ENCODE results near the gene TNIK. TPM values are rescaled to one million over a fixed set of nuclear protein-coding genes. Genes with fewer than 3 reads are reported as not detected.

The TNIK gene
- polyA plus RNA-seq, 1 of the 3 experiments (the other 2 are of a cell fraction), result 19.4 TPM

DNA sequence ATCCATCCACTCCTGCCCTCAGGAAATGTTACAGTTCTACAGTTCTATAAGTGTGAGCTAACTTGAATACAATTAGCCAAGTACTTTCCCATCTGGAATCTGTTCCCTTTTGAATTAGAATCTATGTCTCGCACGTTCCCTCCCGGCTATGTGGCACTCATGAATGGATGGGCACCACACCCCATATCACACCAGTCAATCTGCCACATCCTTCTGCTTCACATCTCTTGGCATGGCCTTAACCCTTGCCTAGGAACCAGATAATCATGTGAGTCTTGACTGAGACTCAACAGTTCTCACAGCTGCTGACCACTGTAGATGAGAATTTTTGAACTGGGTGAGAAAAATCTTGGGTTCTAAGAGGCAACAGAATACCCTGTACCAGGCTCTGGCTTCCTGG, 180.2 kb downstream of the TNIK start:
- no peak for DNase-seq
- WGBS (ENCODE audit: low lambda C conversion rate), result 94% methylated on average over 3 of the region's 3 CpGs
- Histone ChIP-seq H3K9ac (no peak overlapping the region), H3F3A (replicated peaks; ENCODE audit: insufficient read depth) (peaks cover 36% of the 10 kb centered on the region), H3K9me3 (no peaks in the 10 kb centered on the region), H3K4me3 (ENCODE audit: low read depth in 2 of 2, low read length in 1 of 2) (no peak overlapping the region), H3K4me2 (no peak overlapping the region), H3K27me3 (ENCODE audit: insufficient read depth) (no peaks in the 10 kb centered on the region), H3K9me2 (no peaks in the 10 kb centered on the region), H3K27ac (ENCODE audit: low read depth in 2 of 2, low read length in 1 of 2) (no peak overlapping the region), H3K36me3 (replicated peaks in 1 of 2; ENCODE audit: control insufficient read depth in 1 of 2, insufficient read depth in 2 of 2, low read length in 1 of 2) (peaks cover 0 to 2% of the 10 kb centered on the region in 2 experiments), H3K79me2 (ENCODE audit: insufficient read depth) (peaks cover 41% of the 10 kb centered on the region), H4K20me1 (ENCODE audit: insufficient read depth) (no peaks in the 10 kb centered on the region; the same call in 1 of the 2 replicates), H2AFZ (ENCODE audit: low read depth) (no peak overlapping the region), H3K4me1 (ENCODE audit: control insufficient read depth in 1 of 2, insufficient read depth in 2 of 2, low read depth in 1 of 2, low read length in 1 of 2) (peaks cover 3 to 28% of the 10 kb centered on the region in 2 experiments)
- ChIA-PET CTCF (no interaction called here), POLR2A (no interaction called here)
- TF ChIP-seq MEF2A (IDR thresholded peaks at IDR 0.05; ENCODE audit: borderline replicate concordance, low read depth) (no peak), SIN3A (IDR thresholded peaks at IDR 0.05; ENCODE audit: borderline replicate concordance, low read depth, low read length) (no peak), POLR2AphosphoS5 (IDR thresholded peaks at IDR 0.05; ENCODE audit: low read depth, low read length) (no peak)
- TF ChIP-seq, protein P1, sequence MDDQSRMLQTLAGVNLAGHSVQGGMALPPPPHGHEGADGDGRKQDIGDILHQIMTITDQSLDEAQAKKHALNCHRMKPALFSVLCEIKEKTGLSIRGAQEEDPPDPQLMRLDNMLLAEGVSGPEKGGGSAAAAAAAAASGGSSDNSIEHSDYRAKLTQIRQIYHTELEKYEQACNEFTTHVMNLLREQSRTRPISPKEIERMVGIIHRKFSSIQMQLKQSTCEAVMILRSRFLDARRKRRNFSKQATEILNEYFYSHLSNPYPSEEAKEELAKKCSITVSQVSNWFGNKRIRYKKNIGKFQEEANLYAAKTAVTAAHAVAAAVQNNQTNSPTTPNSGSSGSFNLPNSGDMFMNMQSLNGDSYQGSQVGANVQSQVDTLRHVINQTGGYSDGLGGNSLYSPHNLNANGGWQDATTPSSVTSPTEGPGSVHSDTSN (IDR thresholded peaks at IDR 0.05), result no peak
- TF ChIP-seq, protein P2, sequence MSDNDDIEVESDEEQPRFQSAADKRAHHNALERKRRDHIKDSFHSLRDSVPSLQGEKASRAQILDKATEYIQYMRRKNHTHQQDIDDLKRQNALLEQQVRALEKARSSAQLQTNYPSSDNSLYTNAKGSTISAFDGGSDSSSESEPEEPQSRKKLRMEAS (IDR thresholded peaks at IDR 0.05; ENCODE audit: low read depth), result no peak

DNA sequence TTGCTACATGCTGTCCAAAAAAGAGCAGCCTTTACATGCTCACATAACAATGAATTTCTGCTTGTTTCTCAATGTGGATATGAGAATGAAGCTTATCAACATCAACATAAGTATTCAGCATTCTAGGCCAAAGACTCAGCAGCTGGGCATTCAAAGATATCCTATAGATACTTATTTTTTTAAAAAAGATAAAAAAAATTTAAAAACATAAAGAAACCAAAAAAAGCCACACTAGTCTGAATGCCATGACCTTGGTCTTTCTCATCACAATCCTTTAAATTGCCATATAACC, 182.0 kb downstream of the TNIK start:
- H3K27me3 ChIP-seq (ENCODE audit: insufficient read depth), result no peaks in the 10 kb centered on the region
- POLR2A ChIA-PET, result no interaction called here
- H3K27ac ChIP-seq (ENCODE audit: low read depth in 2 of 2, low read length in 1 of 2), result no peak overlapping the region
- H4K20me1 ChIP-seq (ENCODE audit: insufficient read depth), result no peaks in the 10 kb centered on the region; the same call in 1 of the 2 replicates
- no peak overlapping the region for H2AFZ ChIP-seq (ENCODE audit: low read depth)
- H3K36me3 ChIP-seq (replicated peaks in 1 of 2; ENCODE audit: control insufficient read depth in 1 of 2, insufficient read depth in 2 of 2, low read length in 1 of 2), result peaks cover 0 to 8% of the 10 kb centered on the region in 2 experiments
- no peak overlapping the region for H3K4me2 ChIP-seq
- no peak overlapping the region for H3K4me3 ChIP-seq (ENCODE audit: low read depth in 2 of 2, low read length in 1 of 2)
- TF ChIP-seq FOXJ3 (CRISPR knock-in tag; IDR thresholded peaks at IDR 0.05) (no peak), FOXM1 (IDR thresholded peaks at IDR 0.05; ENCODE audit: low read depth) (no peak), POLR2AphosphoS5 (IDR thresholded peaks at IDR 0.05; ENCODE audit: low read depth, low read length) (no peak), RCOR1 (IDR thresholded peaks at IDR 0.05; ENCODE audit: low read length) (no peak), TAF1 (IDR thresholded peaks at IDR 0.05; ENCODE audit: borderline replicate concordance, low read depth, low read length) (no peak), NFIC (IDR thresholded peaks at IDR 0.05; ENCODE audit: borderline replicate concordance) (no peak), SIN3A (IDR thresholded peaks at IDR 0.05; ENCODE audit: borderline replicate concordance, low read depth, low read length) (no peak), ELF1 (IDR thresholded peaks at IDR 0.05) (no peak), MEF2A (IDR thresholded peaks at IDR 0.05; ENCODE audit: borderline replicate concordance, low read depth) (no peak), FOSL2 (IDR thresholded peaks at IDR 0.05; ENCODE audit: borderline replicate concordance, low read depth) (no peak)
- TF ChIP-seq, protein P3, sequence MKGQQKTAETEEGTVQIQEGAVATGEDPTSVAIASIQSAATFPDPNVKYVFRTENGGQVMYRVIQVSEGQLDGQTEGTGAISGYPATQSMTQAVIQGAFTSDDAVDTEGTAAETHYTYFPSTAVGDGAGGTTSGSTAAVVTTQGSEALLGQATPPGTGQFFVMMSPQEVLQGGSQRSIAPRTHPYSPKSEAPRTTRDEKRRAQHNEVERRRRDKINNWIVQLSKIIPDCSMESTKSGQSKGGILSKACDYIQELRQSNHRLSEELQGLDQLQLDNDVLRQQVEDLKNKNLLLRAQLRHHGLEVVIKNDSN (IDR thresholded peaks at IDR 0.05; ENCODE audit: borderline replicate concordance, low read depth), result no peak
- TF ChIP-seq, protein P2 (IDR thresholded peaks at IDR 0.05; ENCODE audit: low read depth), result no peak
- no peaks in the 10 kb centered on the region for H3K9me3 ChIP-seq
- peaks cover 0 to 20% of the 10 kb centered on the region in 2 experiments for H3K4me1 ChIP-seq (ENCODE audit: control insufficient read depth in 1 of 2, insufficient read depth in 2 of 2, low read depth in 1 of 2, low read length in 1 of 2)
- DNase-seq, result no peak
- H3K79me2 ChIP-seq (ENCODE audit: insufficient read depth), result peaks cover 45% of the 10 kb centered on the region
- peaks cover 19% of the 10 kb centered on the region for H3F3A ChIP-seq (replicated peaks; ENCODE audit: insufficient read depth)
- H3K9ac ChIP-seq, result no peak overlapping the region
- CTCF ChIA-PET, result no interaction called here
- no peaks in the 10 kb centered on the region for H3K9me2 ChIP-seq
